Astrocyte of the hippocampus (primary cell): ENCODE measurements around the gene NARS2.
"Not testable (repeated sequence)": the region's sequence is repeated elsewhere in the genome, so short reads cannot be mapped to it uniquely, and the experiment has no call there.

Source experiments
- DNase-seq: peaks from one replicate; pipeline ENCODE4 v3.0.0; 2011; ENCODE audit warnings: low read depth, low spot score

The NARS2 gene

DNA sequence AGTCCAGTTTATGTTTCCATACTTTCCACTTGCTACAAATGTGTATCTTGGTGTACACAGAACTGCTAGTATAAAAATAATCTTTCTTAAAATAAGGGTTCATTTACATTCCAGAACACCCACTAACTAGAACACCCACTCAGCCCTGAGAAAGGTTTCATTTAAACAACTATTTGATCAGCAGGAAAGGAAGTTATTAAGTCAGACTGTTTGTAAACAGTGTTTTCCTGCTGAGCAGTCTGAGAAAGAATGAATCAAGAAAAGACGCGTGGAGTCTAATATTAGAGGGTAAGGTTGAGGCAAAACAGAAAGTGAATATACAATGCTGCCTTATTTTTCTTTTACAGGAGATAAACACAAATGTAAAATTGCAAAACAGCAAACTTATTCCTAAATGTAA lies 32.7 kb downstream of the NARS2 start:
- peak; percentile 4 for DNase-seq

DNA sequence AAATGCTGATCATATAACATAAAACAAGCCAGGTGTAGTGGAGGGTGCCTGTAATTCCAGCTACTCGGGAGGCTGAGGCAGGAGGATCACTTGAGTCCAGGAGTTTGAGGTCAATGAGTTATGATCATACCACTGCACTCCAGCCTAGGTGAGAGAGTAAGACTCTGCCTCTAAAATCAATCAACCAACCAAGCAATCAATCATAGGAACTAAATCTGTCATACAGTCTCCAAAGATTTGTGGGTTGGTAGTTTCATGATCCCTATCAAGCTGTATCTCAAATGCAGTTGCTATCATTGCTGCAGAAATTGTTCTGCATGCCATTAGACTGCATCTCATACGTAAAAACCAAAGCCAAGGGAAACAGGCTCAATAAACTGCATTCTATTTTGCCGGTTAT lies 33.1 kb downstream of the NARS2 start:
- DNase-seq, result no peak

DNA sequence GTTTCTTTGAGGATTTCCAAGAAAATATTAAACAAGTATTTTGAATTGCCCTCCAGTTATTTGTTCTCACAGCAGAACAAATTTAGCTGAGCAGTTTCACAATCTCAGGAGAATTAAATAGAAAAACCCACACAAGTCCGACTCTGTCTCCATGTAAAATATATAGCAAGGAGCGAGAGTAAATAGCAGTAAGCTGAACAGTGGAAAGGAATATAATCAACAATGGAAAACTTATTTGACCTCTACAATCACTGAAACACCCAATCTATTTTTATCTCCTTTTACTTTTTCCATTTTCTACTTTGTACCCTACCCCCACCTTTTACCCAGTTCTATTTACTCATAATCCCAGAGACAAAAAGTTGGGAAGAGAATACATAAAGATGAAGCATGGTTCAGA lies 34.4 kb downstream of the NARS2 start:
- DNase-seq, result no peak

DNA sequence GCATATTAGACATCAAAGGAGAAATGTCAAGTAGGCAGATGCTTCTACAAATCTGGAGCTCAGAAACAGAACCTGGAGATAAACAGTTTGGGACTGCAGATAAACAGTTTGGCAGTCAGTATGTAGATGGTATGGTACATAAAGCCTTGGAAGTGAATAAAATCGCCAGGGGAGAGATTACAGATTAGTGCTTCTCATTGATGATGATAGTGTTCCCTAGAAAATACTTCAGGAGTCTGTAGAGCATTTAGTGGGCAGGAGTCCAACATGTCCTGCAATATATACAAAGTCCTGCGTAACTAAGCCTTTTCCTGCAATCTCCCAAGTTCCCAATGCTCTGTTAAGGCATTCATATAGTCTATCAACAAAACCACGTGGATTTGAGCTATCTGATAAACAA lies 35.2 kb downstream of the NARS2 start:
- DNase-seq, result no peak

DNA sequence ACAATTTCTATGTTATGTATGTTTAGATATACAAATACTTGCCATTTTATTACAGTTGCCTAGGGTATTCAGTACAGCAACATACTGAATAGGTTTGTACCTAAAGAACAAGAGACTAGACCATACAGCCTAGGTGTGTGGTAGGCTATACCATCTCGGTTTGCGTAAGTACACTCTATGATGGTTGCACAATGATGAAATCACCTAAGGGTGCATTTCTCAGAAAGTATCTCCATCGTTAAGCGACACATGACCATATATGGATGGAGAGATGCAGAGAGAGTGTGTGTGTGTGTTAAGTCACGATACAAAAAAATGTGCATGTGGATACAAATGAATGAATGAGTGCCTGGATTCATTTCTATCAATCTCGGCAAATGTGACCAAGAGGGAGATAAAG lies 37.7 kb downstream of the NARS2 start:
- DNase-seq, result no peak

DNA sequence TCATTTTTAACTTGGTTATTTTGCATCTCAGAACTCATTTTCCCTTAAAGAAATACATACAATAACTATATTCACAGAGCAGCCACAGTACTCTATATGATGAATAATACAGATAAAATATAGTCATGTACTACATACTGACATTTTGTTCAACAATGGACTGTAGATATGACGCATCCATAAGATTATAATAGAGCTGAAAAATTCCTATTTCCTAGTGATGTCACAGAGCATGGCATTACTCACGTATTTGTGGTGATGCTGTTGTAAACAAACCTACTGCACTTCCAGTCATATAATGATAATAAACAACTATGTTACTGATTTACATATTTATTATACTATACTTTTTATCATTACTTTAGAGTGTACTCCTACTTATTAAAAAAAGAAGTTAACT lies 38.7 kb downstream of the NARS2 start:
- DNase-seq, result no peak

DNA sequence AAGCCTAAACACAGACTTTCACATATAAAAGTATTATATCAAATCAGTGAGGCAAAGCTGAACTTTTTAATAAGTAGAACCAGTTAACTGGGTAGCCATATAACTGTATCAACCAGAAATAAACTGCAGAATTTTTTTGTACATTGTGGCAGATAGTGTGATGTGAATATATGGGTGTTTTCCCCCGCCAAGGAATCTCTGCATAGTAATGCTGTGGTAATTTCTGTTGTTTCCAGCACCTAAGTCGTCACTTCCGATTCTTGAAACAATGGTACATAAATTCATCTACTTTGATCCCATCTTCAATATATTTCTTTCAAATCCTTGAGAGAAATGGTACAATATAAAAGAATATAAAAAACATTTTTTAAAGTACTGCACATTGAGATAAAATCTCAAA lies 39.6 kb downstream of the NARS2 start:
- no peak for DNase-seq

DNA sequence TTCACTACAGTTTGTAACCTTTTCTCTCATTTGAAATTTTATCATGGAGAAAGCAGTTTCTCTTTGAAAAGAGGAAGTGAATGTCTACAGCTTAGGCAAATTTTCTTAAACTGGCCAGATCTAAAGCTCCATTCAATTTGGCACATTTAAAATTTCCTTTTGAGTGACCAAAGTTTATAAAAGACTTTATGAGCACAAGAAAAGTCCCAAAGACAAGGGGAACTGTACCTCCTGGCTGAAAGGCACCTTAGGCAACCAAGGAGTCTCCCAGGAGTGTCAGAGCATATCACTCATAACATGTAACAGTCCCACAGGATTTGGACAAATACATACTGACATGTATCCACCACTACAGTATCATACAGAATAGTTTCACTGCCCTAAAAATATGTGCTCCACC lies 41.3 kb downstream of the NARS2 start:
- no peak for DNase-seq

DNA sequence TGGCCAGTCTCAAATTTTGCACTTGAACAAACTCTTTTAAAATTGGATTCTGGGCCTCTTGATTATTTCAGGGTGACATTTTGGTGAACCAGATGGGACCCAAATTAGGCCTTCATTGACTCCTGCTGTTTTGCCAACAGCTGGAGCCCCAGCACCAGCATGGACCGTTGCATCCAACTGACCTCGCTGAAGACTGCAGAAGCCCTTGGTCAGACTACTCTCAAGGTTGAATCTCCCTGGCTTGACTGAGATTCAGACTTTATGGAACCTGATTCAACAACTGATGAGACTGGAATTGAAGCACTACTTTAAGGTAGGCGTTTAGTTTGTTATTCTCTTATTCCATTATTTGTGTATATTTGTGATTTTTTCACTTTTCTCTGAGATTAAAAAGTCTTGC lies 41.7 kb downstream of the NARS2 start:
- no peak for DNase-seq

DNA sequence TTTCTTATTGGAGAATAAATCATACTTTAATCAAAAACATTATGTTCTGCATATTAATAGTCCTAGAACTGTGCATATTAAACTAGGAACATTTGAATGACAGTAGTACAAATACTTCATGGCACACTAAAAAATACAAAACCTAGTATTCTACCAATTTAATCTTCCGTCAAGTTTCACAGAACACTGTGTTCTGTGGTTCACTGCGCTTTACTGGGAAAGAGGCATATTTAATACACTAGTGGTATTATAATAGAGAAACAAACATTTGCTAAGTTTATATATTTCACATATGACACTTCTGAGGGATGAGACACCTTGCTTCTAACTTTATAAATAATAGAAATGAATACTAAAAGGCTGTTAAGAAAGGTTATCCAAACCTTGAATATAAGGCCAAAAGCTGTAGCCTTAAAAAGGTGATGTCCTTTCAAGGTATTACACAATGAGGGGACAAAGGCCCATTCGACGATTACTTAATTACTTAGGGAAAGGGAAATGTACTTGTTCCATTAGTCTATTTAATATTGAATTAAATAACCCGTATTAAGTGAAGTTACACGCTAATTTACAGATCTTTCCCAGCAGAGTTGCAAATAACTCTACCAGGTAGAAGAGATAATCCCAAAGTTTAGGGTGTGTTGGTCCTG lies 48.0 kb downstream of the NARS2 start:
- no peak for DNase-seq

DNA sequence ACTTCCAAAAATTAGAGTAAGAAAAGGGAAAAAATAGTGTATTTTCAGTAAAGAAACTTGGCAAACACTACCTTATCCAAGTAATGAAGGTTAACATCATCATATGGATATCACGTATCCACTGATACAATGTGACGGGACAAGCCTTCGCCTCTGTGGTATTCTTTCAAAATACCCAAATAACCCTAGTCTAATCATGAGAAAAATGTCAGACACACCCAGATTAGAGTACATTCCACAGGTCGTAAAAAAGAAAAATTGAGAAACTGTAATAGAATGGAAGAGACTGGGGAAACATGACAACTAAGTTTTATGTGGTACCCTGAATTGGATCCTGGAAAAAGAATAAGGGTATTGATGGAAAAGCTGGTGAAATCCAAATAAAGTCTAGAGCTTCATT lies 48.9 kb downstream of the NARS2 start:
- peak; percentile 8 for DNase-seq

DNA sequence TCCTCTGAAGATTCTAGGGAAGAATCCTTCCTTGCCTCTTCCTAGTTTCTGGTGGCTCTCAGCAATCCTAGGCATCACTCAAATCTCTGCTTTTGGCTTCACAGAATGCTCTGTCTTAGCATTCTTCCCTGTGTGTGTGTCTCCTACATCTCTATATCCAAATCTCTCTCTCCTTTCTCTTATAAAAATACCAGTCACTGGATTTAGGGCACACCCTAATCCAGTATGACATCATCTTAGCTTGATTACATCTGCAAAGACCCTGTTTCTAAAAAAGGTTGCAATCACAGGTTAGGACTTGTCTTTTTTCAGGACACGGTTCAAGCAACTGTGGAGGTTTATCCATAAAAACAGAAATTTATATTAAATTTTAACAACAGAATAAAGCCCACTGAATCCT lies 54.4 kb downstream of the NARS2 start:
- DNase-seq, result no peak

DNA sequence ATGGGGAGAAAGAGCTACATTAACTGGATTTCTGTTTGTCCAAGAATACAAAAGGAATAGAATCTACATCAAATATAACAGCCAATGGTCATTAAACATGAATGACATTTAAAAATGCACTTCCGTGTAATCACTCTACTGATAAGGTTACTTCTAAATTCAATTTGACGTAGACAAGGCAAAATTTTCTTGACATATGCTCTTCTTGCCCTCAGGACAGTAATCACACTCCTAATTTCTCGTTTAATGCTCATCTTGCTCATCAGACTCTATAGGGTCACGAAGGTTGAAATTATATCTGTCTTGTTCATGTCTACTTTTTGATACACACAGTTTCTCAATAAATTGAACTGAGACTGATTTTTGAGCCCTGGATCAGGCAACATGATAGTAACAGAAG lies 58.4 kb downstream of the NARS2 start:
- no peak for DNase-seq

DNA sequence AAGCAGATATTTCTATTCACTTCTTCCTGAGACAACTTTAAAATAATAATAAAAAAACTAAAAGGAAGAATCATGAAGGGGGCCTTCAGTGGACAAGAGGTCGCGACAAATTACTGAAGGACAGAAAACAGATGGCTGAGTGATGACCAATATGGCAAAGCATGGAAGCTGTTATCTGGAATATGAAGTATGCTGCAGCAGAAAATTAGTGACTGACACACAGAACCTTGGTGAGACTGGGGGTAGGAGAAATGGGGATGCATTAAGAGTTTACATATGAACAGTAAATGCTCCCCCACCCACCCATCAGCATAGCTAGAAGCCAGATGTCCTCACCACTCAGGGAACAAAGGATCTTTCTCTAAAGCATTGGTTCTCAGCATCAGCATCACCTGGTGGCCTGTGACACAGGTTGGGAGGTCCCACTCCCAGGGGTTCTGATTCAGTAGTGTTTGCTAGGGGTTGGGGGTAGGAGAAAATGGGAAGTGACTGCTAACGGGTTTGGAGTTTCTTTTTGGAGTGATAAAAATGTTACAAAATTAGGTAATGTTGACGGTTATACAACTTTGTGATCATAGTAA lies 59.7 kb downstream of the NARS2 start:
- no peak for DNase-seq

DNA sequence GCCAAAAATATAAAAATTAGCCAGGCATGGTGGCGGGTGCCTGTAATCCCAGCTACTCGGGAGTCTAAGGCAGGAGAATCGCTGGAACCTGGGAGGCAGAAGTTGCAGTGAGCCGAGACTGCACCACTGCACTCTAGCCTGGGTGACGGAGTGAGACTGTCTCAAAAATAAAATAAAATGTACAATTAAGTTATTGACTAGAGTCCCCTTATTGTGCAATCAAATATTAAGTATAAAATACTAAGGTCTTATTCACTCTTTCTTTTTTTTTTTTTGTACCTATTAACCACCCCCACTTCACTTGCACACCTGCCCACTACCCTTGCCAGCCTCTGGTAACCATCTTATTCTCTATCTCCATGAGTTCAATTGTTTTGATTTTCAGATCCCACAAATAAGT lies 61.6 kb downstream of the NARS2 start:
- DNase-seq, result not testable (repeated sequence)

DNA sequence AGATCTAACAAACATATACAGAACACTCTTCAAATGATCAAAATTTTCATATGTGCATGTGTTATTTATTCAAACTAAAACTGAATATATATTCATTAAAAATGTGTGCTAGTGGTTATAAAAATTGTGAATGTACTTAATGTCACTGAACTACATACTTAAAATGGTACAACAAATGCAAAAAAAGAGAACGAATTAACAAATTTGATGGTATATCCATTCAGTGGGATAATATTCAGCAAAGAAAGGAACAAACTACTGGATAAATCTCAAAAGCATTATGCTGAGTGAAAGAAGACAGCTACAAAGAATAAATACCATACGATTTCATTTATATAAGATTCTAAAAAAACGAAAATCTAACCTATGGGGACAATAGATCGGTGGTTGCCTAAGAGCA lies 64.1 kb downstream of the NARS2 start:
- no peak for DNase-seq

DNA sequence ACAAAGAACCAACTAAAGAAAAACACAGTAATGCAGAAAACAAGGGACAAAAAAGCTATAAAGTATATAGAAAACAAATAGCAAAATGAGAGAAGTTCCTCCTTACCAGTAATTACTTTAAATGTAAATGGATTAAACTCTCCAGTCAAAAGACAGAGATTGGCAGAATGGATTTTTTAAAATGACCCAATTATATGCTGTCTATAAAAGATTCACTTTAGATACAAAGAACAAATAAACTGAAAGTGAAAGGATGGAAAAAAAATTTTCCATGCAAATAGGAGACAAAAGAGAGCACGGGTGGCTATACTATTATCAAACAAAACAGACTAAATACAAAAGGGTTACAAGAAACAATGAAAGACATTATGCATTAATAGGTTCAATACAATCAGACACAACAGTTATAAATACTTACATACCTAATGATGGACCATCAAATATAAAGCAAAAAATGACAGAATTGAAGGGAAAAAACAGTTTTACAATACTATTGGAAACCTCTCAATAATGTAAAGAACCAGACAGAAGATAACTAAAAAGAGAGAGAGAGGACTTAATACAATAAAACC lies 64.6 kb downstream of the NARS2 start:
- DNase-seq, result no peak

DNA sequence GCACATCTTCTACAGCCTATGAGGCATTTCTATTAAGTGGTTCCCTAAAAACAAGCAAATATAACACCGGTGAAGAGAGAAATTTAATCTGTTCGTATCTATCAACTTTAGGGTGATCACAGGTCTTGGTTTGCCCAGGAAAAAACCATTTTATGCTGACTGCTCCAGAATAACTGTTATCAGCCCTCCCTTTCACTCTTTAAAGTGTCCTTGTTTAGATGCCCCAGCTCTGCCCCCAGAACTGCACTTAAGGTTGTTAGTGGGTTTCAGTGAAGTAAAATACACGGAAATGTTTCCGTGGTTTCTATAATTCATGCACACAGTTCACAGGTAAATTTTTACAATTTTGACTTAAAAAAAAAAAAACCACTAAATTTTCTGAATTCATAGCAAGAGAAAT lies 70.0 kb downstream of the NARS2 start:
- no peak for DNase-seq

DNA sequence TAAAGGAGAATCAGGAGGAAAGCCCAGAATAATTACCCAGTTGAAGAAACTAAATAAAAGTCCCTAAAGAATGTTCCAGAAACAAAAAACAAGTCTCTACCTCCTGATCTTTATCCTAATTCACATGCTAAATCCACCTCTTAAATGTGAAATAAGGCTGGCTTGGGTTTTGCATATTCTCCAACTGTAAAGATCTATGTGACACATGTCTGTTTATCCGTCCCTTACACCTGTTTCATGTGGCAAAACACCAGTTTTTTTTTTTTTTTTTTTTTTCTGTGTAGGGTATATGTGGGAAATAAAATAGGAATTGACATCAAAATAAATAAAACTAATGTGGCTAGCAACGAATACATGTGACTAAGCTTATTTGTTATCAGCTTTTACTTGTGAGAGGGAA lies 70.5 kb downstream of the NARS2 start:
- DNase-seq, result no peak

DNA sequence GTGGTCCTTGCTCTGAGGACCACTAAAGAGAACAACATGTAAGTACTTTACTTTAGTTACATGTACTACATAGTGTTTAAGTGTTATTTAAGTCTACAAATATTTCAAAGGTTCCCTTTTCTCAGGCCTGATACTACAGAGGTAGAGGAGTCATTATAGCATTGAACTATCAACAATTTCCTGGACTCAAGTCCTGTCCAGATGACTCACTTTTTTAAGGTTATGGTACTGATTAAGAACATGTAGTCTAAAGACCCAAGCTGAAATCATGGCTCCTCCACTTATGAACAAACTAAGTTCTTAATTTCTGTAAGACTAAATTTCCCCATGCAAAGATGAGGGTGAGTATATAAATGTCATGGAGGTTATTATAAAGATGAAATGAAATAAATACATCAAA lies 74.7 kb downstream of the NARS2 start:
- no peak for DNase-seq

DNA sequence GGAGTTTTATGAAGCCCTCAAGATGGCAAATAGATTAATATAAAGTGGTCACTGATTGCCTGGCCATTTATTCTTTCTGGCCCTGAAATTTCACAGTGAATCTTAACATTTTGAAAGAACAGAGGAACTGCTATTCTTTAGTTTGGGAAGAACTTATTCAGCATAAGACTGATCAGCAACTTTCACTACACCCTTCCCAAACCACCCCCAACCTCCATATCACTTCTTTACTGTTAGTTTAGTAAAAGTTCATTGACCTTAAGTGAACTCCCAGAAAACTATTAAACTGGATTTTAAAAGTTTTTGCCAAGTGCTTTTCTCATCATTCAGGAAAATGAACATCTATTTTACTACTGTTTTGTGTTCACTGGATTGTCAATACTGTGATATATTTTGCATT lies 77.4 kb downstream of the NARS2 start:
- DNase-seq, result no peak

DNA sequence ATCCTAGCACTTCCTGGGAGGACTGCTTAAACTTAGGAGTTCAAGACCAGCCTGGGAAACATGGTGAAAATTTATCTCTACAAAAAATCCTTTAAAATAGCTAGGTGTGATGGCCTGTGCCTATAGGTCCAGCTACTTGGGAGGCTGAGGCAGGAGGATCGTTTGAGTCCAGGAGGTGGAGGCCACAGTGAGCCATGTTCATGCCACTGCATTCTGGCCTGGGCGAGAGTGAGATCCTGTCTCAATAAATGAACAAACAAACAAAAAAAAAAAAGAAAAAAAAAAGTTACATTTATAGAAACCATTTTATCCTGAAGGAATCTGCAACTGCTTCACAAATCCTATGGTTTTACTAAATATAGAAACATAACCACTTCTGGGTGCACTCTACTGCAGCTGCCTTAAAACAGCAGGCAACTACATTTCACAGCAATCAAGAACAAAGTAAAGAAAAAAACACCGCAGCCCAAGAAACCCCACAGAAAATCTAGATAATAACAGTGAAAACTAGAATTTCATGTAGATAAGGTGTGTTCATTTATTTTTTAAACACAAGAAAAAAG lies 81.2 kb downstream of the NARS2 start:
- no peak for DNase-seq

DNA sequence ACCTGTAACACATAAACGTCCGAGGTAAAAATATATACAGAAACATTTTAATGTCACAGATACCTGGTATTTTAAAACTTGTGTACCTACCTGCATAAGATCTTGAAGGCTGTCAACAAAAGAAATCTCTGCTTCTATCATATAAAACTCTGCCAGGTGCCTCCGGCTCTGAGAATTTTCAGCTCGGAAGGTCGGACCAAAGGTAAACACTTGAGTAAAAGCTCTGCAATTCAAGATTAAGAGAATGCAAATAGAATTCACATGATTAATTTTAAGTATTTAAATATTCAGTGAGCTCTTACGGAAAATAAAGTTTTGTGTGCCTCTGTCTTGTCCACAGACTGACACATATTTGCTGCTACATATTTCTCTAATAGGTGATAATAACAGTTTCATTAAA lies 81.7 kb downstream of the NARS2 start:
- no peak for DNase-seq
